Fibroblast of mammary gland (primary cell): ENCODE measurements around the gene GTF2F2.

Experiments used
- DNase-seq: peaks from one replicate; pipeline ENCODE4 v3.0.0-alpha.2; 2010; ENCODE audit warnings: low read depth
- H3K4me3 ChIP-seq: 2 replicates; pipeline ENCODE4 v1.5.1; 2011; ENCODE audit warnings: low read depth, mild to moderate bottlenecking, low read length, moderate library complexity; ENCODE audit not compliant: control insufficient read depth
- TF ChIP-seq, protein P1 (sequence below): conservative IDR thresholded peaks from 2 replicates; pipeline ENCODE4 v1.5.1; 2011; ENCODE audit warnings: low read depth, low read length, inconsistent platforms; ENCODE audit not compliant: control insufficient read depth, insufficient read depth

The GTF2F2 gene

DNA sequence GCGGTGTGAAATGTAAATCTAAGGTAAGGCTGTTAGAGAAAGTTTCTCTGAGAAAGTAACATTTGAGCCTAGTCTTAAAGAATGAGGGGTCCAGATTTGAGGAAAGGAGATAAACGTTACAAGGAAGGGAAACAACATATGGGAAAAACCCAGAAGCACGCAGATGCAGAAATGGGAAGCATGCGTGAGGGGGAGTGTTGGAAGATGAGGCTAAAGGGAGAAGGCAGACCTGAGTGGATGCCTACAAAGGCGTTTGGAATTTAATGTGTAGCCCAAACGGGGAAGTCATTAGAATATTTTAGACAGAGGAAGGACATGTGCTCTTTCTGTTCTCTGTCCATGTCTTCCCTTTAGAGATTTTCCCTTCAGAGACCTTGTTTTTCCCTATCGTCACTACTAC, 159.7 kb downstream of the GTF2F2 start:
- H3K4me3 ChIP-seq = no peak overlapping the region
- TF ChIP-seq, protein P1, sequence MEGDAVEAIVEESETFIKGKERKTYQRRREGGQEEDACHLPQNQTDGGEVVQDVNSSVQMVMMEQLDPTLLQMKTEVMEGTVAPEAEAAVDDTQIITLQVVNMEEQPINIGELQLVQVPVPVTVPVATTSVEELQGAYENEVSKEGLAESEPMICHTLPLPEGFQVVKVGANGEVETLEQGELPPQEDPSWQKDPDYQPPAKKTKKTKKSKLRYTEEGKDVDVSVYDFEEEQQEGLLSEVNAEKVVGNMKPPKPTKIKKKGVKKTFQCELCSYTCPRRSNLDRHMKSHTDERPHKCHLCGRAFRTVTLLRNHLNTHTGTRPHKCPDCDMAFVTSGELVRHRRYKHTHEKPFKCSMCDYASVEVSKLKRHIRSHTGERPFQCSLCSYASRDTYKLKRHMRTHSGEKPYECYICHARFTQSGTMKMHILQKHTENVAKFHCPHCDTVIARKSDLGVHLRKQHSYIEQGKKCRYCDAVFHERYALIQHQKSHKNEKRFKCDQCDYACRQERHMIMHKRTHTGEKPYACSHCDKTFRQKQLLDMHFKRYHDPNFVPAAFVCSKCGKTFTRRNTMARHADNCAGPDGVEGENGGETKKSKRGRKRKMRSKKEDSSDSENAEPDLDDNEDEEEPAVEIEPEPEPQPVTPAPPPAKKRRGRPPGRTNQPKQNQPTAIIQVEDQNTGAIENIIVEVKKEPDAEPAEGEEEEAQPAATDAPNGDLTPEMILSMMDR = no peak
- DNase-seq = no peak

DNA sequence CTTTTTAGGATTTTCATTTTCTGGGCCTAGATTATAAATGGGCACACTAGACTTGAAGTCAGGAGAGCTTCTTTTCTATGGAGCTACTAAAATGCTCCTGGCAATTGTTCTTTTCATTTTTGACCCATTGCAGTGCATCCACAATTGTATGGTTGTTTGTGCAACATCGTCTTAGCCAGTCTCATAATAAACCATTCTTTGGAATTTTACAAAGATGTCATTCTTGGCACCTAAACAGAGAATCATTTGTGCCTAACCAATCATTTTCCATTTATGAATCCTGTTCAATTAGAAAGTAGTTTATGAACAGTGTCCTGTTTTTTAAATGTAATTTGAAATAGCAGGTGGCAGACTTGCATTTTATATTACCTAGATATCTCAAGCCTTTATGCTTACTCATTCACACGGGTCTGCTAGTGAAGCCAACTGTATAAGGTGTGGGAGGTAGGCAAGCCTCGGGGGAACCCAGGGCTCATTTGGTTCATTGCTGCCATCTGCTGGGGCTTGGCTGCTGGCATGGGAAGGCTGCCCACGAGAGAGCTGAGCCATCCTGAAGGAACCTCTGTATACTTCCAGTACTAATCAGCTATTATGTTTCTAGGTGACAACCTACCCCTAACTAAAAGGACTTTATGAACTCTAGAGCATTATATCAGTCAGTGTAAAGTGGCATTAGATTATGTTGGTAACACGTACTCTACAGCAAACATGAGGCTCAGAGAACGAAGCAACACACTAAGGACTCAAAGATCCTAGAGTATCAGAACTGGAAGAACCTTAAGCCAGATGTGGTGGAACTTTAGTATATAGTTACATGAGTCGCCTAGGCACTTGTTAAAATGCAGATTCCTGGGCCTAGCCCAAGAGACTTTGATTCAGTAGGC, 160.7 kb downstream of the GTF2F2 start:
- DNase-seq = peak; percentile 72
- H3K4me3 ChIP-seq = no peak overlapping the region
- TF ChIP-seq, protein P1 = peak; percentile 88

DNA sequence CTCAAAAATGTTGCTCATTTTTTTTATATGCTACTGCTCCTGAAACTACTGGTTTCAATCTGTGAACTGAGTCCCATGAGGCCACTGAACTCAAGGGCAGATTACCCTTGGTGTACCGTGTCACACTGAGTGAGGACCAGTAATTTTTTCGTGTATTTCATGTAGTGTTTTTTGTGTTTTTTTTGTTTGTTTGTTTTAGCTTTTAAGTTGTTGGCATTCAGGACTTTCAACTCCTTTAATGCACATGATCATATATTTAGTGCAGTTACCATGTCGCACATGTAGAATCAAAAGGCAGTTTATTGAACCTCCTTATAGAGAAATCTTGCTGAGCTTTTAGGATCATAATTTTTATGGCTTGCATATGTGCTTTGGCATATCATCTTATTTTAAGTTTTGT, 162.7 kb downstream of the GTF2F2 start:
- no peak for DNase-seq
- TF ChIP-seq, protein P1 = no peak
- no peak overlapping the region for H3K4me3 ChIP-seq

DNA sequence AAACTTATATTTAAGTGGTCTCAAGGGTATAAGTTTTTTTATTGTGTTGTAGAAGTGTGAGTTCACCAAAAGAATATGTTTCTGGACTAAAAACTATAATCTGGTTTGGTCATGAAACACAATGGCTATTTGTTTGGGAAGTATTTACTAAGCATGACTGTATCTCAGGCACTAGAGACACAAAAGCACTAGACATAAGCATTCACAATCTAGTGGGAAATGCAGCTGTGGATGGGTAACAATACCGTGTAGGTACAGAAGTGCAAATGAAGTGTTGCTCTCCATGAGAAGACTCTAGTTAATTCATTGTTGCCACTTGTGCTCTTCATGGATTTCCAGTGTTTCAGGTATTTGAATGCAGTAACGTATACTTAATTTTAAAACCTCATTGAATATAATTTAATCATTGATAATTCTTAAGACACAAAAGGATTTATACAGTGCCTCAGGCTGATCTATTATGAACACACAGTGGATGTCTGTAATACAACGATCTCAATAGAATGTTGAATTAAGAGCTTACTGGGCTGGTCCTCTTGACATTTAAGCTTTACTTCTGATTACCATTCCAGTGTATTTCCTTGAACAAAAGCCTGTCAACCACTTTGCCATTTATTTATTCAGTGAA, 169.7 kb downstream of the GTF2F2 start:
- TF ChIP-seq, protein P1 = no peak
- DNase-seq = no peak
- H3K4me3 ChIP-seq = no peak overlapping the region

DNA sequence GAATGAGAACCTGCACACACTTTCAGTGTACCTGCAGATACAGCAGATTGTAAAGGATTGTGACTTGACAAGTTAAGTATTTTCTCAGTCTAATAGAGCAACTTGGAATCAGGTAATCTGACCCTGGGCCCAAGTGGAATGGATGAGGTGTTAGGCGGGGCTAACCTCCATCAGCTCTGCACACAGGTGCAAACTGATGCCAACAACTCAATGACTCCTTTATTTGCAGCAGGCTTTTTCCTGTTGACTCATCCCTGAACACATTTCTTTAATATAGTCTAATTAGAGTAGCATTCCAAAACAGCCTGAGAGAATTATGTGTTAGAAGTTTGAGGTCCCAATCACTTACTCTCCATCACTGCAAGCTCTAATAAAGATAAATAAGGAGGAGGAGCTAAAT, 171.9 kb downstream of the GTF2F2 start:
- no peak overlapping the region for H3K4me3 ChIP-seq
- DNase-seq = no peak
- TF ChIP-seq, protein P1 = no peak

DNA sequence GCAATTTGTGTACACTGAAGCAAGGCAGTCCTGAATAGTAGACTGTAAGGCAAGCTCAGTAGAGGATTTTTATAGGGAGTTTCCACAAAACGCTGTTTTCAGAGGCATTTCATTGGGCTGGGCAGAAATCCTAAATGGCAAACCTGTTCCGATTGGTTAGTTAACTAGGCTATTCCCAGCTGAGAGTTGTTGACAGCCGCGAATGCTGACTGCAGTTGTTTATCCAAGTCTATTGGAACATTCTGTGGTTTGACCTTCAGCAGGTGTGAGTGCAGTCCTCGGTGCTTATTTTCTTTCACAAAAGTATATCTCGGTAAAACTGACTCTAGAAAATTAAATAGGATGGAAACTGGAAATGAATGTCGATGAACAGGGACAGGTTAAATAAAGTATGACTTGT, 175.2 kb downstream of the GTF2F2 start:
- TF ChIP-seq, protein P1 = no peak
- DNase-seq = peak; percentile 56
- H3K4me3 ChIP-seq = no peak overlapping the region
